Measurements from ENCODE around the gene OPN4. TPM values are rescaled to one million over a fixed set of nuclear protein-coding genes. Genes with fewer than 3 reads are reported as not detected.

Gene OPN4
- total and polyA plus RNA-seq, 2 donors (not counting 3 experiments of a cell fraction or from before 2014, with no cell fraction given), result not detected

GRCh38 chr10:86674912-86675311 is 20.6 kb downstream of the OPN4 start:
- dilution Hi-C loops (cut with MboI; ENCODE audit: extremely low pct_ligation_motif_present, low sequenced_read_pairs), result no loop called here
- Histone ChIP-seq H3K4me1 (ENCODE audit: control insufficient read depth, extremely low read depth, insufficient read depth, low read length) (no peaks in the 10 kb centered on the region), H3K4me2 (ENCODE audit: insufficient read depth, low read length) (no peak overlapping the region), H3K9me3 (replicated peaks; ENCODE audit: control insufficient read depth, insufficient read depth, low read length) (no peaks in the 10 kb centered on the region), H4K20me1 (replicated peaks; ENCODE audit: control insufficient read depth, extremely low read depth, insufficient read depth, low read length) (no peaks in the 10 kb centered on the region), H3K9ac (replicated peaks; ENCODE audit: extremely low read depth, insufficient read depth, low read length) (no peak overlapping the region), H2AFZ (ENCODE audit: low read depth, low read length) (no peak overlapping the region), H3K79me2 (ENCODE audit: control insufficient read depth, insufficient read depth, low read length) (no peaks in the 10 kb centered on the region), H3K4me3 (replicated peaks in 1 of 3; ENCODE audit: insufficient read depth in 1 of 3, low read depth in 1 of 3, low read length in 3 of 3) (no peak overlapping the region), H3K36me3 (ENCODE audit: control insufficient read depth in 2 of 2, extremely low read depth in 1 of 2, insufficient read depth in 2 of 2, low read length in 2 of 2) (no peaks in the 10 kb centered on the region), H3K9me1 (replicated peaks; ENCODE audit: control insufficient read depth, extremely low read depth, insufficient read depth, low read length) (no peaks in the 10 kb centered on the region), H3K27me3 (ENCODE audit: control insufficient read depth in 2 of 2, insufficient read depth in 2 of 2, low read length in 2 of 2) (peaks cover 0 to 12% of the 10 kb centered on the region in 2 experiments), H3K27ac (ENCODE audit: insufficient read depth, low read depth, low read length) (no peak overlapping the region)
- CTCF ChIA-PET, result interaction anchor here (1.0 kb wide), 1 partner anchor 14 kb away, joined by 3 read pairs; no protein-coding TSS in a partner anchor
- intact Hi-C loops (cut with micrococcal nuclease), result no loop called here
- POLR2A ChIA-PET, result no interaction called here
- no peak for DNase-seq (ENCODE audit: low read depth, low spot score)
- BruUV-seq (replicated peaks), result no TSS peak
- TF ChIP-seq CTCF (IDR thresholded peaks at IDR 0.05; ENCODE audit: extremely low read depth in 1 of 2, insufficient read depth in 1 of 2, low read depth in 1 of 2, low read length in 2 of 2) (no peak), JUN (IDR thresholded peaks at IDR 0.05; ENCODE audit: borderline replicate concordance, insufficient read depth, insufficient read length, low read depth) (no peak), MAX (IDR thresholded peaks at IDR 0.05; ENCODE audit: insufficient read depth, insufficient read length) (no peak), MYC (IDR thresholded peaks at IDR 0.05; ENCODE audit: low read depth, low read length) (no peak), FOS (IDR thresholded peaks at IDR 0.05; ENCODE audit: borderline replicate concordance, insufficient read depth, low read length) (no peak), POLR2AphosphoS5 (IDR thresholded peaks at IDR 0.05; ENCODE audit: insufficient read depth, low read depth, low read length) (no peak), EZH2 (IDR thresholded peaks at IDR 0.05; ENCODE audit: borderline replicate concordance, low read depth, low read length, severe bottlenecking) (no peak), GATA2 (IDR thresholded peaks at IDR 0.05; ENCODE audit: insufficient read depth, insufficient read length, low read depth, low read length) (no peak), POLR2A (IDR thresholded peaks at IDR 0.05; ENCODE audit: low read depth, low read length) (no peak)
- FAIRE-seq, result no peak

Measured in endothelial cell of umbilical vein (primary cell).